Karpas-422 (cell line): ENCODE data around the gene RAI14. TPM values are rescaled to one million over a fixed set of nuclear protein-coding genes. Genes with fewer than 3 reads are reported as not detected.

Experiments used
- DNase-seq: peaks from one replicate; pipeline ENCODE4 v3.0.0-alpha.2; 2015
- H2AFZ ChIP-seq: fragments of 200-600 bp; sonication (generic); 2 replicates; pipeline ENCODE4 v1.6.1; 2014; ENCODE audit warnings: antibody characterized with exemption, low read length, mixed read lengths
- H3K27ac ChIP-seq: fragments of 200-600 bp; sonication (generic); 2 replicates; pipeline ENCODE4 v1.5.1; 2014; ENCODE audit warnings: mild to moderate bottlenecking, low read length, moderate library complexity
- H3K27me3 ChIP-seq: fragments of 200-600 bp; sonication (generic); 2 replicates; pipeline ENCODE4 v1.6.1; 2014; ENCODE audit warnings: low read length, mixed read lengths
- H3K36me3 ChIP-seq: fragments of 200-600 bp; sonication (generic); 2 replicates; pipeline ENCODE4 v1.6.1; 2014; ENCODE audit warnings: low read length, mixed read lengths; ENCODE audit not compliant: insufficient read depth
- H3K4me1 ChIP-seq: fragments of 200-600 bp; sonication (generic); 2 replicates; pipeline ENCODE4 v1.6.1; 2014; ENCODE audit warnings: mild to moderate bottlenecking, low read length, mixed read lengths
- H3K4me2 ChIP-seq: fragments of 200-600 bp; sonication (generic); 2 replicates; pipeline ENCODE4 v1.6.1; 2014; ENCODE audit warnings: low read length, low read depth, mild to moderate bottlenecking; ENCODE audit not compliant: poor library complexity, severe bottlenecking
- H3K4me3 ChIP-seq: fragments of 200-600 bp; sonication (generic); 2 replicates; pipeline ENCODE4 v1.5.1; 2014; ENCODE audit warnings: mild to moderate bottlenecking, antibody characterized with exemption, low read length, mixed read lengths
- H3K79me2 ChIP-seq: fragments of 200-600 bp; sonication (generic); 2 replicates; pipeline ENCODE4 v1.6.1; 2014; ENCODE audit warnings: mild to moderate bottlenecking, low read length, mixed read lengths
- H3K9ac ChIP-seq: fragments of 200-600 bp; sonication (generic); 2 replicates; pipeline ENCODE4 v1.6.0; 2014; ENCODE audit warnings: low read length
- H3K9me2 ChIP-seq: fragments of 200-600 bp; sonication (generic), shearing (Covaris generic); replicated peaks from 2 replicates; pipeline ENCODE4 v1.6.0; 2014; ENCODE audit warnings: mild to moderate bottlenecking, low read length, moderate library complexity; ENCODE audit not compliant: insufficient read depth
- H3K9me3 ChIP-seq: fragments of 300-700, 200-600 bp; sonication (generic); 2 replicates; pipeline ENCODE4 v1.6.1; 2014; ENCODE audit warnings: low read length, mixed read lengths
- H4K20me1 ChIP-seq: fragments of 200-600 bp; sonication (generic); 2 replicates; pipeline ENCODE4 v1.6.1; 2014; ENCODE audit warnings: mild to moderate bottlenecking, antibody characterized with exemption, low read length, low read depth; ENCODE audit not compliant: insufficient read depth
- total RNA-seq: library from RNA; depleted of rRNA; stranded (reverse); fragments of >200 nt; shearing (Covaris generic); gene quantifications from 2 replicates; pipeline ENCODE4 v1.2.3, GENCODE V29; 2014; ENCODE audit warnings: low replicate concordance

Gene RAI14
- total RNA-seq, 1 experiment from 2014 or later: not detected

DNA sequence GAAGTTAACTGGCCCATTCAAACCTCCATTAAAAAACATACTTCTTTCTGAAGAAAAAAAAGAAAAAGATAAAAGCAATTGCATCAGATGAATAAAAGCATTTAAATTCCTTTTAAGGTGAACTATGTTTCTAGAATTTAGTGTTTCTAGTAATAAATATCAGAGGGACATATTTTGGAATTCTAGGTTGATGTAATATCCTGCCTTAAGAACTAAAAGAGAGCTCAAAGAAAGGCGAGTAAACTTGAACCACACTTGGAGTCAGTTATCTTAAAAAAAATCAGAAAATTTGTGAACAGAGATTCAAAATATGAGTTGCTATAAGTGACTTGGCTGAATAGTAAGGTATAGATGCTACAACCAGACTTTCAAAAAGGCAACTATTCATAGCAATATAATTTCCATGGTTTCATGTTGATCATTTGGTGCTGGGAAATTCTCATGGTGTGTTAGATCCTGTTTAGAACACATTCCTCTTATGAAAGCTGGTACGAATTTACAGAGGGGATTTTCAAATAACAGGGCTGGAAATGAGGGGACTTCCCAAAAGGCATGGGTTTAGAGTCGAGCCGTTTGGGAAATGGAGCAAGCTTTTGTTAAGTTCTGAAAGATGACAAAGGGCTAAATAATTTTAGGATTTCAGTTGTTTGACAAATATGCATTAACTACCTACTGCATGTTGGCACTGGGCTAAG lies 37.6 kb upstream of the RAI14 start:
- no peaks in the 10 kb centered on the region for H3K4me1 ChIP-seq
- no peak overlapping the region for H3K27ac ChIP-seq
- H3K9me2 ChIP-seq: no peaks in the 10 kb centered on the region
- H2AFZ ChIP-seq: no peak overlapping the region
- H3K27me3 ChIP-seq: no peaks in the 10 kb centered on the region
- H4K20me1 ChIP-seq: no peaks in the 10 kb centered on the region
- H3K9ac ChIP-seq: no peak overlapping the region
- no peaks in the 10 kb centered on the region for H3K9me3 ChIP-seq
- no peaks in the 10 kb centered on the region for H3K36me3 ChIP-seq
- H3K4me3 ChIP-seq: no peak overlapping the region
- H3K79me2 ChIP-seq: no peaks in the 10 kb centered on the region
- DNase-seq: no peak
- H3K4me2 ChIP-seq: no peak overlapping the region

DNA sequence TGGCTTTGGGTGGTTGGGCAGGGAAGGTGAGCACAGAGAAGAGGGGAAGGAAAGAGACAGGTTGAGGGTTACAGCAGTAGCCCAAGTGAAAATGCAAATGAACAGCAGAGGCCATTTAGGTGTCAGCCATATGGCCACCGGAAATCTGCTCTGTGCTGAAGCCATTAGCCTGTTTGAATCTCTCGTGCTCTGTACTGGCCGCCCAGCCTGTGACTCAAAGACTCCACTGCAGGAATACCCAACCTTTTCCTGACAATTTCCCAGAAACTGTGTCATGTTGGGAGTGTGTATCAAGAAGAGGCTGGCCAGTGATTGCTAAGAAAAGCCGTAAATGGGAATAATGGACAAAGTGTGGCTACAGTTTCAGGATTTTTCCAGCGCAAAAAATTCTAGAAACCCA lies 35.9 kb upstream of the RAI14 start:
- no peaks in the 10 kb centered on the region for H4K20me1 ChIP-seq

DNA sequence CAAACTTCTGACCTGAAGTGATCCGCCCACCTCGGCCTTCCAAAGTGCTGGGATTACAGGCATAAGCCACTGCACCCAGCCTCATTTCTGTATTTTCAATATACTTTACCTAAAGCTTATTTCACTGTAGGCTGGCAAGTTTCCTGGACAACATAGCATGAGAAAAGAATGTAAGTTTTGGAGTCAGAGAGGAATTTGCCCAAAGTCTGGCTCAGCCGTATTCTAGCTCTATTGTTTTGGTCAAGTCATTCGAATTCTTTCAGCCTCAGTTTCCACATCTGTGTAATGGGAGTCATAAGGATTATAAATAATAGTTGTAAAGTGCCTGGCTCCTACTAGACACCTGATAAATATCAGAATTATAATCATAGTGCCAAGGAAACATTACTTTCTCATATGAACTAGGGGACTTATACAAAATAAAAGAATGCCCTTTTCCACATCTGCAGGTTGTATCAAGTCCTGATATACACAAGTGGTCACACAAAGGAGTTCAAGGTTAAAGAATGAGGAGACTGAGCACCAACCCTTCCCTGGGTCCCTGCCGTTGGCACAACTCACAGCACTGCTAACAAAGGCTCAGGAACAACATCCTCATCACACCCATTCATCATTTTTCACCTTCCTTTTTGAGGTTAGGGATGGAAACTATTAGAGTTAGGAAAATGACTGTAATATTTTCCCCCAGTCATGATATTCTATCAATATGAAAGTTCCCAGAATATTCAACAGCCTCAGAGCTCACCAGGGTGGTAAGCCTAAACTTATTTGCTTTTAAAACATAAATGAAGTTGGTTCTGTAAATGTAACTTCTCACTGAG lies 34.6 kb upstream of the RAI14 start:
- Histone ChIP-seq H3K9me2 (no peaks in the 10 kb centered on the region), H3K27ac (no peak overlapping the region), H3K4me2 (no peak overlapping the region), H2AFZ (no peak overlapping the region), H4K20me1 (no peaks in the 10 kb centered on the region), H3K79me2 (no peaks in the 10 kb centered on the region), H3K27me3 (no peaks in the 10 kb centered on the region), H3K36me3 (no peaks in the 10 kb centered on the region), H3K4me1 (no peaks in the 10 kb centered on the region), H3K9me3 (no peaks in the 10 kb centered on the region), H3K4me3 (no peak overlapping the region), H3K9ac (no peak overlapping the region)
- no peak for DNase-seq

More for the DNA sequence above, 35.9 kb upstream of the RAI14 start:
- no peaks in the 10 kb centered on the region for H3K4me1 ChIP-seq
- H3K27ac ChIP-seq: no peak overlapping the region
- no peaks in the 10 kb centered on the region for H3K9me2 ChIP-seq
- no peak overlapping the region for H3K4me2 ChIP-seq
- no peak overlapping the region for H3K9ac ChIP-seq
- H3K4me3 ChIP-seq: no peak overlapping the region
- no peak overlapping the region for H2AFZ ChIP-seq
- H3K79me2 ChIP-seq: no peaks in the 10 kb centered on the region
- H3K9me3 ChIP-seq: no peaks in the 10 kb centered on the region
- no peak for DNase-seq
- H3K36me3 ChIP-seq: no peaks in the 10 kb centered on the region
- no peaks in the 10 kb centered on the region for H3K27me3 ChIP-seq

DNA sequence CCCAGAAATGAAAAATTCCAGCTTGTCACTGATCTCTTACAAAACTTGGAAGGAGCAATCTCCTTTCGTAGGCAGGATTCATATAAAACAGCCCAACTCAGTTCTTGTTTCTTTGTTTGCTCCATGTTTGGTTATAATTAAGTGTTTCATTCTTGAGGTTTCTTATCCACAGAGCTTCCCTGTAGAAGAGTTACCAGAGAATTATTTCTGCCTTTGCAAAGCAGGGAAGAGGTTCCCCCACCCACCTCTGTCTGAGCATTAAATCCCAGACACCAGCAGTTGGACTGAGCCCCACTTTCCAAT lies 34.1 kb upstream of the RAI14 start:
- no peaks in the 10 kb centered on the region for H3K79me2 ChIP-seq
- no peak overlapping the region for H3K9ac ChIP-seq
- no peak overlapping the region for H2AFZ ChIP-seq
- no peaks in the 10 kb centered on the region for H3K4me1 ChIP-seq
- no peaks in the 10 kb centered on the region for H3K9me3 ChIP-seq
- no peaks in the 10 kb centered on the region for H3K9me2 ChIP-seq
- H3K4me3 ChIP-seq: no peak overlapping the region
- DNase-seq: no peak
- H3K27me3 ChIP-seq: no peaks in the 10 kb centered on the region
- no peak overlapping the region for H3K27ac ChIP-seq
- H3K36me3 ChIP-seq: no peaks in the 10 kb centered on the region
- H4K20me1 ChIP-seq: no peaks in the 10 kb centered on the region
- H3K4me2 ChIP-seq: no peak overlapping the region

DNA sequence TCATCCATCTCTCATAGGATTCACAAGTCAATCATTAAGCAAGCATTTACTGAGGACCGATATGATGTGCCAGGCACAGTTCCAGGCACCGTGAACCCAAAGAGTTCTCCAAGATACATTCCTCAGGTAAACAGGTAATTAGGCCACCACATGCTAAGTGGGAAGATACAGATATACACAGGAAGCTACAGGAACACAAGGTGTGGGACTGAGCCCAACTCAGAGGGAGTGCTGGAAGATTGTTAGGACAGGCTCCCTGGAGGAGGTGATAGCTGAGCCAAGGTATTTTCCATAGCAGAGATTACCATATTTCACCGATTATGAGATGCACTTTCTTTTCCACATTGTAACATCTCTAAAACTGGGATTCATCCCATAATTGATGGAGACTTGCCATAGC lies 31.4 kb upstream of the RAI14 start:
- Histone ChIP-seq H3K27ac (no peak overlapping the region), H3K79me2 (no peaks in the 10 kb centered on the region), H3K36me3 (no peaks in the 10 kb centered on the region), H3K9me2 (no peaks in the 10 kb centered on the region), H3K9me3 (no peaks in the 10 kb centered on the region), H3K4me1 (no peaks in the 10 kb centered on the region), H2AFZ (no peak overlapping the region), H3K9ac (no peak overlapping the region), H3K4me3 (no peak overlapping the region), H3K27me3 (no peaks in the 10 kb centered on the region), H4K20me1 (no peaks in the 10 kb centered on the region), H3K4me2 (no peak overlapping the region)
- DNase-seq: no peak

DNA sequence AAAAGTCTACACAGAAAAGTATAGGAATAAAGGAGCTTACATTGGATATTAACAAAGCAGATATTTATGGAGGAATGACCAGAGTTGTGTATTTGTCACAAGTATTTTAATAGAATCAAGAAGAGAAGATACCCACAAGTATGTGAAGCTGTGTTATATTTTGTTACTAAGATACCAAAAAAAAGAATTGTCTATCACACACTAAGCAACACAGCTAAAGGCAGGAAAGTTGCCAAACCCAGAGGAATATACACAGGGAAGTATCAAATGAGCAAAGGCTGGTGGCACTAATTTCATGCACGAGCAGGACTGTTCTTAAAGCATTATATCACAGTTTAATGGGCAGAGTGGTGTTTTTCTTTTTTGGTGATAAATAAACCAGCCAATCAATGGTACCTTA lies 30.9 kb upstream of the RAI14 start:
- Histone ChIP-seq H3K4me3 (no peak overlapping the region), H2AFZ (no peak overlapping the region), H3K9me3 (no peaks in the 10 kb centered on the region), H3K79me2 (no peaks in the 10 kb centered on the region), H4K20me1 (no peaks in the 10 kb centered on the region), H3K9ac (no peak overlapping the region), H3K9me2 (no peaks in the 10 kb centered on the region), H3K4me1 (no peaks in the 10 kb centered on the region), H3K36me3 (no peaks in the 10 kb centered on the region), H3K4me2 (no peak overlapping the region), H3K27ac (no peak overlapping the region), H3K27me3 (no peaks in the 10 kb centered on the region)
- no peak for DNase-seq

DNA sequence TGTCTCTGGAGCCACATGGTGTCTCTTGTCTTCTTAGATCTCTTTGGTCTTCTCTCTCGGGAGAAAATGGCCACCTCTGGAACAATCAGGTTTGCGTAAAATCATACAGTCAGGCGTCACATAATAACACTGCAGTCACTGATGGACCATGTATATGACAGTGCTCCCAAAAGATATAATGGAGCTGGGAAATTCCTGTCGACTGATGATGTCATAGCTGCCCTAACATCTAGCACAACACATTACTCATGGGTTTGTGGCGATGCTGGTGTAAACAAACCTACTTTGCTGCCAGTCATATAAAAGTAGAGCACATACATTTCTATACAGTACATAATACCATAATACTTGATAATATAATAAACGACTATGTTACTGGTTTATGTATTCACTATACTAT lies 30.1 kb upstream of the RAI14 start:
- Histone ChIP-seq H3K4me1 (no peaks in the 10 kb centered on the region), H4K20me1 (no peaks in the 10 kb centered on the region), H3K9ac (no peak overlapping the region), H3K4me3 (no peak overlapping the region), H3K36me3 (no peaks in the 10 kb centered on the region), H2AFZ (no peak overlapping the region), H3K27me3 (no peaks in the 10 kb centered on the region), H3K79me2 (no peaks in the 10 kb centered on the region), H3K9me3 (no peaks in the 10 kb centered on the region), H3K9me2 (no peaks in the 10 kb centered on the region), H3K27ac (no peak overlapping the region), H3K4me2 (no peak overlapping the region)
- DNase-seq: no peak

DNA sequence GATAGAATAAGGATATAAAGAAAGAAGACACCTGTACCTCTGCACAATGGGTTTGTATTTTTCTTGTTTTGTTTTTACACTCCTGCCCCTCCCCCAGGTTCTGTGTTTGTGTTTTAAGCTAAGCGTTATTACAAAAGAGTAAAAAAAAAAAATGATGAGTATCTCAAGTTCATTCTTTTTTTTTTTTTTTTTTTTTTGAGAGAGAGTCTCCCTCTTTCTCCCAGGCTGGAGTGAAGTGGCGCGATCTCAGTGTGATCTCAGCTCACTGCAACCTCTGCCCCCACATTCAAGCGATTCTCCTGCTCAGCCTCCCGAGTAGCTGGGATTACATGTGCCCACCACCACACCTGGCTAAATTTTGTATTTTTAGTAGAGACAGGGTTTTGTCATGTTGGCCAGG lies 29.4 kb upstream of the RAI14 start:
- Histone ChIP-seq H3K27me3 (no peaks in the 10 kb centered on the region), H3K9me3 (no peaks in the 10 kb centered on the region), H3K4me2 (no peak overlapping the region), H3K79me2 (no peaks in the 10 kb centered on the region), H3K9ac (no peak overlapping the region), H3K4me3 (no peak overlapping the region), H2AFZ (no peak overlapping the region), H3K36me3 (no peaks in the 10 kb centered on the region), H3K9me2 (no peaks in the 10 kb centered on the region), H4K20me1 (no peaks in the 10 kb centered on the region), H3K4me1 (no peaks in the 10 kb centered on the region), H3K27ac (no peak overlapping the region)
- no peak for DNase-seq
